ENCODE results near the gene PPM1M. TPM values are rescaled to one million over a fixed set of nuclear protein-coding genes. Genes with fewer than 3 reads are reported as not detected.
A peak's percentile ranks its signal among the peaks of the same experiment; 100 is the strongest.

Gene PPM1M
- polyA plus RNA-seq, 1 donor from 2014 or later: 51.3 TPM

DNA sequence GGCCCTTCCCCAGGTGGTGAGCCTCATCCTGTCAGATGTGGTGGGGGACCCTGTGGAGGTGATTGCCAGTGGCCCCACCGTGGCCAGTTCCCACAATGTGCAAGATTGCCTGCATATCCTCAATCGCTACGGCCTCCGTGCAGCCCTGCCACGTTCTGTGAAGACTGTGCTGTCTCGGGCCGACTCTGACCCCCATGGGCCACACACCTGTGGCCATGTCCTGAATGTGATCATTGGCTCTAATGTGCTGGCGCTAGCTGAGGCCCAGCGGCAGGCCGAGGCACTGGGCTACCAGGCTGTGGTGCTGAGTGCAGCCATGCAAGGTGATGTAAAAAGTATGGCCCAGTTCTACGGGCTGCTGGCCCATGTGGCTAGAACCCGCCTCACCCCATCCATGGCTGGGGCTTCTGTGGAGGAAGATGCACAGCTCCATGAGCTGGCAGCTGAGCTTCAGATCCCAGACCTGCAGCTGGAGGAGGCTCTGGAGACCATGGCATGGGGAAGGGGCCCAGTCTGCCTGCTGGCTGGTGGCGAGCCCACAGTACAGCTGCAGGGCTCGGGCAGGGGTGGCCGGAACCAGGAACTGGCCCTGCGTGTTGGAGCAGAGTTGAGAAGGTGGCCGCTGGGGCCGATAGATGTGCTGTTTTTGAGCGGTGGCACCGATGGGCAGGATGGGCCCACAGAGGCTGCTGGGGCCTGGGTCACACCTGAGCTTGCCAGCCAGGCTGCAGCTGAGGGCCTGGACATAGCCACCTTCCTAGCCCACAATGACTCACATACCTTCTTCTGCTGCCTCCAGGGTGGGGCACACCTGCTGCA lies 46.9 kb downstream of the PPM1M start:
- Mint-ChIP-seq H3K4me3 (no peak overlapping the region), H3K9me3 (no peaks in the 10 kb centered on the region), H3K27ac (no peak overlapping the region), H3K4me1 (peaks cover 9 to 14% (median 12%) of the 10 kb centered on the region in 3 donors), H3K36me3 (peaks cover 4% of the 10 kb centered on the region), H3K27me3 (no peaks in the 10 kb centered on the region)

GRCh38 chr3:52293491-52294319 lies 48.1 kb downstream of the PPM1M start:
- H3K27me3 Mint-ChIP-seq: no peaks in the 10 kb centered on the region
- no peak overlapping the region for H3K4me3 Mint-ChIP-seq
- H3K27ac Mint-ChIP-seq: no peak overlapping the region
- H3K36me3 Mint-ChIP-seq: peaks cover 4% of the 10 kb centered on the region
- no peaks in the 10 kb centered on the region for H3K9me3 Mint-ChIP-seq
- peaks cover 6 to 14% (median 9%) of the 10 kb centered on the region in 3 donors for H3K4me1 Mint-ChIP-seq

GRCh38 chr3:52294320-52295150 lies 49.0 kb downstream of the PPM1M start:
- peaks cover 4% of the 10 kb centered on the region for H3K36me3 Mint-ChIP-seq
- peaks cover 0 to 11% (median 3%) of the 10 kb centered on the region in 3 donors for H3K4me1 Mint-ChIP-seq
- H3K4me3 Mint-ChIP-seq: no peak overlapping the region
- no peaks in the 10 kb centered on the region for H3K27me3 Mint-ChIP-seq
- H3K27ac Mint-ChIP-seq: peak overlapping the region in 2 of 3 donors; percentile 31 to 80
- H3K9me3 Mint-ChIP-seq: no peaks in the 10 kb centered on the region

- Mint-ChIP-seq H3K27me3 (no peaks in the 10 kb centered on the region), H3K27ac (no peak overlapping the region), H3K9me3 (no peaks in the 10 kb centered on the region), H3K36me3 (peaks cover 4% of the 10 kb centered on the region), H3K4me3 (peak overlapping the region in 1 of 4 donors; percentile 30), H3K4me1 (peaks cover 0 to 8% (median 3%) of the 10 kb centered on the region in 3 donors)
These were observed 50.2 kb downstream of the PPM1M start for GRCh38 chr3:52295671-52296208.

GRCh38 chr3:52297242-52298148 lies 51.9 kb downstream of the PPM1M start:
- Mint-ChIP-seq H3K9me3 (no peaks in the 10 kb centered on the region), H3K27me3 (no peaks in the 10 kb centered on the region), H3K36me3 (peaks cover 3% of the 10 kb centered on the region), H3K27ac (no peak overlapping the region), H3K4me1 (peaks cover 0 to 6% (median 0%) of the 10 kb centered on the region in 3 donors), H3K4me3 (no peak overlapping the region)

DNA sequence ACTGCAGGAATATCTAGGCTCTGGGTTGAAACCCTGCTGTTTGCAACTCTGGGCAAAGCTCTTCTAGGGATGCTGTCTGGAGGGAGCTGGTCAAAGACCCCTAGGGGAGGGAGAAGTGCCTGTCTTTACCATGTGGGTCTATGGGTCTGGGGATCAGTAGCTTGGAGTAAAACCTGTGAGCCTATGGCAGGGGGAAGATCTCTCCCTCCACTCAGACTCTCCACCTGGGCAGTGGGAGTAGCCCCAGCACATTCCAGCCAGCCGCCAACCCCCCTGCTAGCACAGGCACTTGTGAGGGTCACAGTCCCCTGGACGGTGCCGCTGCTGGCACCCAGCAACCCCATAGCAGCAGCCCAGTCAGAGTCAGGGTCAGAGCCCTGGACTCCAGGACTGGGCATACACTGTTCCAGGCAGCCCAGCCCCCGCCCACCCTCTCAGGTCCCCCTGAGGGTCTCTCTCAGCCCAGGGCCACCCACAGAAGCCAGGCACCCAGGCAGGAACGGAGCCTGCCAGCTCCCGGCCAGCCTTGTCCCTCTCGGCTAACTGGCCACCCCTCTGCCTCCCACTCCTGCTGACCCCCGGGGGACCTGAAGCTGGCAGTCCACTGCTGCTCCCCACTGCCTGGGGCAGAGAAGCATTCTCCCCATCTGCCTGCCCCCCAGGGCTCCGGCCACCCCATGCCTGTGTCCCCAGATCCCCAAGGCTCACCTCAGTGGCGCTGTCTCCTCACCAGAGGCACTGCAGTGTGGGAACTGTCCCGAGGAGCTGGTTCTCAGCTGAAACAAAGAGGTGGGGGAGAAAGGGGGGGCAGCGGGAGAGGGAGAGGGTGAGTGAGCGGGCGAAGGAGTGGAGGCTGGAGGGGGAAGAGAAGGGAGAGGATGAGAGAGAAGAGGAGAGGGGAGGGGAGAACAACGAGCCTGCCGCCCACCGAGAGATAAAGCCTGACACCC lies 52.9 kb downstream of the PPM1M start:
- no peaks in the 10 kb centered on the region for H3K27me3 Mint-ChIP-seq
- no peak overlapping the region for H3K4me3 Mint-ChIP-seq
- H3K9me3 Mint-ChIP-seq: no peaks in the 10 kb centered on the region
- H3K27ac Mint-ChIP-seq: no peak overlapping the region
- H3K36me3 Mint-ChIP-seq: peaks cover 3% of the 10 kb centered on the region
- H3K4me1 Mint-ChIP-seq: peaks cover 0 to 6% (median 0%) of the 10 kb centered on the region in 3 donors

- peaks cover 0 to 6% (median 0%) of the 10 kb centered on the region in 3 donors for H3K4me1 Mint-ChIP-seq
- H3K27ac Mint-ChIP-seq: no peak overlapping the region
- no peaks in the 10 kb centered on the region for H3K9me3 Mint-ChIP-seq
- no peaks in the 10 kb centered on the region for H3K27me3 Mint-ChIP-seq
- H3K4me3 Mint-ChIP-seq: no peak overlapping the region
- H3K36me3 Mint-ChIP-seq: peaks cover 3% of the 10 kb centered on the region
These were observed 53.8 kb downstream of the PPM1M start for GRCh38 chr3:52299247-52299878.

Other genes with a start within 250 kb of the PPM1M start
- gene RPL29, start 249.9 kb upstream of the PPM1M start, polyA plus RNA-seq: 1,567 TPM
- 1.1 TPM for gene DUSP7, start 189.2 kb upstream of the PPM1M start, polyA plus RNA-seq
- 1.2 TPM for gene POC1A, start 91.3 kb upstream of the PPM1M start, polyA plus RNA-seq
- 24.8 TPM for gene ALAS1, start 47.6 kb upstream of the PPM1M start, polyA plus RNA-seq
- gene TLR9, start 20.1 kb upstream of the PPM1M start, polyA plus RNA-seq: 10.4 TPM
- 108 TPM for gene TWF2, start 6.6 kb upstream of the PPM1M start, polyA plus RNA-seq
- 55.0 TPM for gene WDR82, start 32.9 kb downstream of the PPM1M start, polyA plus RNA-seq
- 7.4 TPM for gene GLYCTK, start 42.1 kb downstream of the PPM1M start, polyA plus RNA-seq
- 1.1 TPM for gene DNAH1, start 70.6 kb downstream of the PPM1M start, polyA plus RNA-seq
- gene BAP1, start 164.2 kb downstream of the PPM1M start, polyA plus RNA-seq: 25.9 TPM
- 15.0 TPM for gene PHF7, start 164.9 kb downstream of the PPM1M start, polyA plus RNA-seq
- 0.04 TPM for gene SEMA3G, start 199.3 kb downstream of the PPM1M start, polyA plus RNA-seq
- not detected for gene TNNC1, start 208.3 kb downstream of the PPM1M start, polyA plus RNA-seq
- gene NISCH, start 209.8 kb downstream of the PPM1M start, polyA plus RNA-seq: 25.2 TPM
- not detected for gene STAB1, start 249.6 kb downstream of the PPM1M start, polyA plus RNA-seq

Data from IgD-negative memory B cell (primary cell).